HEK293 (cell line): Measurements from ENCODE around the gene LDLRAD3.
"Not testable (repeated sequence)": the region's sequence is repeated elsewhere in the genome, so short reads cannot be mapped to it uniquely, and the experiment has no call there.

ENCODE experiments used
- CTCF ChIA-PET: fragments of 350-600 bp; formaldehyde crosslinking; extraction: SDS; loops from one replicate; lab custom pipeline; 2021; ENCODE audit warnings: antibody characterized with exemption; lab: Yijun Ruan, JAX
- POLR2A ChIA-PET: fragments of 300-600 bp; formaldehyde crosslinking; extraction: SDS; loops from one replicate; lab custom pipeline; 2020; ENCODE audit warnings: antibody characterized with exemption, inconsistent platforms; lab: Yijun Ruan, JAX
- H3K27ac ChIP-seq: fragments of 200-500 bp; sonication (Bioruptor generic); 2 replicates; pipeline ENCODE4 v1.5.1; 2014; ENCODE audit warnings: low read depth, low read length, control low read depth, inconsistent platforms; ENCODE audit errors: extremely low read depth
- H3K36me3 ChIP-seq, 2 experiments: fragments of 200-500 bp in 1 of 2; sonication (Bioruptor generic) in 1 of 2; 1 replicate in 1 of 2; 2 replicates in 1 of 2; pipeline ENCODE4 v1.5.1; 2014 to 2017; ENCODE audit warnings: inconsistent platforms in 2 of 2, low read length in 2 of 2; ENCODE audit not compliant: control insufficient read depth in 2 of 2, insufficient read depth in 1 of 2
- H3K4me1 ChIP-seq: fragments of 200-500 bp; sonication (Bioruptor generic); 2 replicates; pipeline ENCODE4 v1.5.1; 2014; ENCODE audit warnings: mild to moderate bottlenecking, low read length, inconsistent platforms; ENCODE audit not compliant: control insufficient read depth, insufficient read depth
- H3K4me3 ChIP-seq: 2 replicates; pipeline ENCODE4 v1.5.1; 2011; ENCODE audit warnings: low read depth, mild to moderate bottlenecking, control low read depth, low read length, moderate library complexity
- H3K9me3 ChIP-seq: fragments of 200-500 bp; sonication (Bioruptor generic); 2 replicates; pipeline ENCODE4 v1.5.1; 2014; ENCODE audit warnings: low read depth, low read length, inconsistent platforms; ENCODE audit not compliant: control insufficient read depth, insufficient read depth
- BCL11A ChIP-seq: fragments of 450-650 bp; formaldehyde crosslinking; IDR thresholded peaks from 2 replicates; pipeline ENCODE4 v1.5.1; 2016; ENCODE audit warnings: low read depth, missing biosample characterization, missing genetic modification characterization
- EGR2 ChIP-seq: fragments of 450-650 bp; formaldehyde crosslinking; IDR thresholded peaks from 2 replicates; pipeline ENCODE4 v1.5.1; 2016; ENCODE audit warnings: low read depth, missing biosample characterization, missing genetic modification characterization
- HIC1 ChIP-seq: fragments of 450-650 bp; formaldehyde crosslinking; IDR thresholded peaks from 2 replicates; pipeline ENCODE4 v1.5.1; 2016; ENCODE audit warnings: missing biosample characterization, missing genetic modification characterization
- PRDM10 ChIP-seq: fragments of 450-650 bp; formaldehyde crosslinking; IDR thresholded peaks from 2 replicates; pipeline ENCODE4 v1.5.1; 2016; ENCODE audit warnings: missing biosample characterization, missing genetic modification characterization
- RBAK ChIP-seq: fragments of 450-650 bp; formaldehyde crosslinking; IDR thresholded peaks from 2 replicates; pipeline ENCODE4 v1.5.1; 2016; ENCODE audit warnings: missing biosample characterization, missing genetic modification characterization
- ZBTB26 ChIP-seq: fragments of 450-650 bp; formaldehyde crosslinking; optimal IDR thresholded peaks from 2 replicates; pipeline ENCODE3; 2016; ENCODE audit warnings: missing biosample characterization, mild to moderate bottlenecking, missing genetic modification characterization
- ZNF146 ChIP-seq: fragments of 450-650 bp; formaldehyde crosslinking; IDR thresholded peaks from 2 replicates; pipeline ENCODE4 v1.5.1; 2016; ENCODE audit warnings: missing biosample characterization, missing genetic modification characterization
- ZNF19 ChIP-seq: fragments of 450-650 bp; formaldehyde crosslinking; IDR thresholded peaks from 2 replicates; pipeline ENCODE4; 2016; ENCODE audit warnings: missing biosample characterization, missing genetic modification characterization, low read depth
- ZNF211 ChIP-seq: fragments of 450-650 bp; formaldehyde crosslinking; IDR thresholded peaks from 2 replicates; pipeline ENCODE4 v1.5.1; 2016; ENCODE audit warnings: low read depth, missing biosample characterization, missing genetic modification characterization
- ZNF521 ChIP-seq: fragments of 450-650 bp; formaldehyde crosslinking; IDR thresholded peaks from 2 replicates; pipeline ENCODE4 v1.5.1; 2017; ENCODE audit warnings: missing biosample characterization, mild to moderate bottlenecking, missing genetic modification characterization
- ZNF596 ChIP-seq: fragments of 450-650 bp; IDR thresholded peaks from 2 replicates; pipeline ENCODE4 v1.5.0; 2018; ENCODE audit warnings: missing biosample characterization, mild to moderate bottlenecking, missing genetic modification characterization, moderate library complexity
- ZNF600 ChIP-seq: fragments of 450-650 bp; formaldehyde crosslinking; IDR thresholded peaks from 2 replicates; pipeline ENCODE4 v1.5.1; 2016; ENCODE audit warnings: missing biosample characterization, missing genetic modification characterization
- ZNF645 ChIP-seq: fragments of 450-650 bp; formaldehyde crosslinking; IDR thresholded peaks from 2 replicates; pipeline ENCODE4; 2016; ENCODE audit warnings: missing biosample characterization, missing genetic modification characterization
- ZNF707 ChIP-seq: fragments of 450-650 bp; formaldehyde crosslinking; IDR thresholded peaks from 2 replicates; pipeline ENCODE4 v1.5.1; 2016; ENCODE audit warnings: missing biosample characterization, missing genetic modification characterization
- ZNF776 ChIP-seq: fragments of 450-650 bp; formaldehyde crosslinking; IDR thresholded peaks from 2 replicates; pipeline ENCODE4 v1.5.0; 2017; ENCODE audit warnings: missing biosample characterization, missing genetic modification characterization, borderline replicate concordance
- ZXDB ChIP-seq: fragments of 450-650 bp; formaldehyde crosslinking; IDR thresholded peaks from 2 replicates; pipeline ENCODE4 v1.5.1; 2016; ENCODE audit warnings: missing biosample characterization, missing genetic modification characterization

The LDLRAD3 gene

GRCh38 chr11:36189735-36190134 is 245.9 kb downstream of the LDLRAD3 start:
- H3K4me1 ChIP-seq, H3K36me3 ChIP-seq, CTCF ChIA-PET, H3K9me3 ChIP-seq, H3K4me3 ChIP-seq, H3K27ac ChIP-seq, POLR2A ChIA-PET: not testable (repeated sequence)
- TF ChIP-seq ZNF146 (tag by site-specific recombination), result peak; percentile 87

- CTCF ChIA-PET, result interaction anchor here (0.6 kb wide), 1 partner anchor 501 kb away, joined by 5 read pairs; no protein-coding TSS in a partner anchor
Observed at GRCh38 chr11:36191941-36192340, 248.1 kb downstream of the LDLRAD3 start.

GRCh38 chr11:36192425-36193289 is 248.8 kb downstream of the LDLRAD3 start:
- Histone ChIP-seq H3K27ac (no peak overlapping the region), H3K4me3 (no peak overlapping the region), H3K9me3 (no peaks in the 10 kb centered on the region), H3K36me3 (no peaks in the 10 kb centered on the region)
- CTCF ChIA-PET, result interaction anchor here (0.6 kb wide), 1 partner anchor 500 kb away, joined by 5 read pairs; no protein-coding TSS in a partner anchor
- TF ChIP-seq ZNF776 (no peak), ZNF645 (tag by site-specific recombination) (no peak), ZNF211 (no peak), HIC1 (no peak), PRDM10 (tag by site-specific recombination) (no peak), ZNF600 (tag by site-specific recombination) (no peak), ZNF707 (no peak), ZXDB (tag by site-specific recombination) (no peak), ZNF521 (tag by site-specific recombination) (no peak), ZNF596 (tag by site-specific recombination) (no peak), BCL11A (tag by site-specific recombination) (no peak), ZBTB26 (no peak), RBAK (tag by site-specific recombination) (no peak)
- TF ChIP-seq, all 188 proteins: peak for 0
- POLR2A ChIA-PET, result no interaction called here
- H3K4me1 ChIP-seq, result no peaks in the 10 kb centered on the region

More at GRCh38 chr11:36191941-36192340, 248.1 kb downstream of the LDLRAD3 start:
- no peak overlapping the region for H3K27ac ChIP-seq
- no peak overlapping the region for H3K4me3 ChIP-seq
- H3K9me3 ChIP-seq, result no peaks in the 10 kb centered on the region
- no peaks in the 10 kb centered on the region for H3K36me3 ChIP-seq
- POLR2A ChIA-PET, result no interaction called here
- no peaks in the 10 kb centered on the region for H3K4me1 ChIP-seq
- TF ChIP-seq EGR2 (no peak), ZNF19 (tag by site-specific recombination) (no peak)
